ENCODE data around the gene SLC6A7.

Gene SLC6A7

DNA sequence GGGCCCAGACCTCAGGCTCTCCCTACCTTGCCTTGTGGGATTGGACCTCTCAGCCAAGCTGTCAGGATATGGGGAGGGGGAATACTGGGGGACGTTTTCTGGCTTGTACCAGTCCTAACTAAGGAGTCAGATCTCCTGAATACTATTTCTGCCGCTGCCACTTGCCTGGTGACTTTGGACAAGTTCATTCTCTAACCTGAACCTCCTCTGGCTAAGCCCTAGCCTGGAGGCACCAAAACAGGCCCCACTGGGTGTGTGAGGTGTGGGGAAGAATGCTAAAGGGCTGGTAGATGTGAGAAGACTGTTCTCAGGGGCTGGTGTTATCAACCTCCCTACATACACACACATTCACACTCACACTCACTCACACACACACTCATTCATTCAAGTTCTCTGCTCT is 1.1 kb downstream of the SLC6A7 start:
- no peak for DNase-seq (ENCODE audit: low read depth in 2 of 2)

DNA sequence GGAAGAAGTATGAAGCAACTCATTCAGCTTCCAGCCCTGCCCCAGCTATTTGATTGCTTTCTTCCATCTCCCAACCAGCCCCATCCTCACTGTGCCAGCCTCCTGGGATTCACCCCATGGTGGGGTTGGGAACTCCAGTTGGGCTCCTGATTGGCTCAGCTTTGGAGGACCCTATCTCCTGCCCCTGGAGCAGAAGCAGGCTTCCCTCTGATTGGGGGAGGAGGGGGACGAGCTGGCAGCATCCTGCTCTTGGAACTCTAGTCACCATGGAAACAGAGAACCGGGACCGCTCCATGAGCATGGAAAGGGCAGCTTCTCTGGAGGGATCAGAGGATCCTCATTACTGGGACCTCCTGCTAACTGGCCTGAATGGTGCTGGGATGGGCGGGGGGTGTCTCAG is 2.6 kb downstream of the SLC6A7 start:
- no peak for DNase-seq (ENCODE audit: low read depth in 2 of 2)

DNA sequence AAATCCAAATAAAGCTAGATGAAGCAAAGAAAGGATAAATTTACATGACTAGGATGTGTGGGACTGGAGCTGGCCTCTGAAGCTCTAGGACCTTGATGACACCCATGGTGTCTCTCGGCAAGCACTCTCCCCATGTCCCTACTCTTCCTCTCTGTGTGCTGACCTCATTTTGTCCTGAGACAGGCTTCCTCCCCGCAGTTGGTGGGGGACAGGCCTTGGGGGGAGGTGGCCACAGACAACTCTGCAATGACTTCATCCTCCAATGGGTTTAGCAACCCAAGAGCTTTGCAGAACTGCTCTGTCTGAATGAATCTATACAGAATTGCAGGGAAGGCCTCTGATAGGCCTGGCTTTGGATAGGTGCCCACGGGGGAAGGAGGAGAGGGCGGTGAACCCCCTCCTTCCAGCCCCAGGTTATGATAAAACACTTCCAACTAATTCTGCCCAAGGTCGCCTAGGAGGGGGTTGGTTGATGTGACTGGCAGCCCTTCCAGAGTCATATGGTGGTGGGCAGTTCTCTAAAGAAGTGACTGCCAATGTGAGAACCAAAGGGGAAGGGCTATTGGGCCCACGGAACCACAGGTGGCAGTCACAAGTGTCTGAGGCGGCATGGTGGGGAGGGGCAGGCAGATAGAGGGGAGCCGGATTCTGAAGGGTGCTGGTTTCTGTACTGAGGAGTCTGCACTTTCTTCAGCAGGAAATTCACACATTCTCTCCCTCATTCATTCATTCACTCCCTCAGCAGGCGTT is 6.0 kb downstream of the SLC6A7 start:
- DNase-seq (ENCODE audit: low read depth in 2 of 2): no peak

DNA sequence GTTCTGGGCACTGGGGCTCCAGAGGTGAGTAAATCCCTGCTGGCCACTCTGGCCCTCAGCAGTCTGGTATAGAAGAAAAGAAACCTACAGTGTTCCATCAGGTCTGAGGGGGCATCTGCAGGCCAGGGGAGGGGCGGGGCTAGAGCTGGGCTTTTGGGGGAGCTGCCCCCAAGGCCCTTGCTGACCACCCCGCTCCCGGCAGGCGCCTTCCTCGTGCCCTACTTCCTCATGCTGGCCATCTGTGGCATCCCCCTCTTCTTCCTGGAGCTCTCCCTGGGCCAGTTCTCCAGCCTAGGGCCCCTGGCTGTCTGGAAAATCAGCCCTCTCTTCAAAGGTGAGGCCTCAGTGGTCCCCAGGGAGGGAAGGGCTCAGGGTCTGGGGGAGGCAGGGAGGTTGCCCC is 6.7 kb downstream of the SLC6A7 start:
- no peak for DNase-seq (ENCODE audit: low read depth in 2 of 2)

DNA sequence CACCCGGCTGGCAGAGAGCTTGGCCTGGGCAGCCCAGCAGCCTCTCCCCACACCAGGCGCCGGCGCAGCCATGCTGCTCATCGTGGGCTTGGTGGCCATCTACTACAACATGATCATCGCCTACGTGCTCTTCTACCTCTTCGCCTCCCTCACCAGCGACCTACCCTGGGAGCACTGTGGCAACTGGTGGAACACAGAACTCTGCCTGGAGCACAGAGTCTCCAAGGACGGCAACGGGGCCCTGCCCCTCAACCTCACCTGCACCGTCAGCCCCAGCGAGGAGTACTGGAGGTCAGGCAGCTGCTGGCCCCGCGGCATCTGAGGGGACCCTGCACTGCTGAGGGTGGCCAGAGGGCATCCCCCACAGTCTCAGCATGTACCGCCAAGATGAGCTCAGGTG is 7.1 kb downstream of the SLC6A7 start:
- DNase-seq (ENCODE audit: low read depth in 2 of 2): no peak

DNA sequence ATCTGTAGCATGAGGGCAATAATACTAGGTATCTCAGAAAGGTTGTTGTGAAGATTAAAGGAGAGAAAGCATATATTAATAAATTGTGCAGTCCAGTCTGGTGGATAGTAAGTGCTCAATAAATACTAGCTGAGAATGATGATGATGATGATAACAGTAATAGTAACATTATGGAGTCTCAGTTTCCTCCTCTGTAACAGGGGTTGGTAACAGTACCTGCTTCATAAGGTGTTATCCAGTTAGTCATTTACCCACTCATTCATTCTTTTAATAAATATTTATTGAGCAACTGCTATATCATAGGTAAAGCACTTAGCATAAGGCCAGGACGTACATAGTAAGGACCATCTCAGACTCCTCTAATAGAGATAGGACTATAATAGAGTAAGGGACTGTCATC is 7.6 kb downstream of the SLC6A7 start:
- DNase-seq (ENCODE audit: low read depth in 2 of 2): no peak

DNA sequence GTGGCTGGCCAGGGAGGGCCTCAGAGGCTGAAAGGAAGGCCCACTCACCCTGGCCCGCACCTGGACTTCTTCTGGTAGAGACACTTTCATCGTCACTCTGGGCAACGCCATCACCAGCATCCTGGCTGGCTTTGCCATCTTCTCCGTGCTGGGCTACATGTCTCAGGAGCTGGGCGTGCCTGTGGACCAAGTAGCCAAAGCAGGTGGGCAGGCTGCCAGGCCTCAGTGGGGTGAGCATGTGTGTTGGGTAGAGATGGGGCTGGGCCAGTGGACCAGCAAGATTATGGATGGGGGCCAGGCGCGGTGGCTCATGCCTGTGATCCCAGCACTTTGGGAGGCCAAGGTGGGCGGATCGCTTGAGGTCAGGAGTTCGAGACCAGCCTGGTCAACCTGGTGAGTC is 12.6 kb downstream of the SLC6A7 start:
- DNase-seq (ENCODE audit: low read depth in 2 of 2): no peak

DNA sequence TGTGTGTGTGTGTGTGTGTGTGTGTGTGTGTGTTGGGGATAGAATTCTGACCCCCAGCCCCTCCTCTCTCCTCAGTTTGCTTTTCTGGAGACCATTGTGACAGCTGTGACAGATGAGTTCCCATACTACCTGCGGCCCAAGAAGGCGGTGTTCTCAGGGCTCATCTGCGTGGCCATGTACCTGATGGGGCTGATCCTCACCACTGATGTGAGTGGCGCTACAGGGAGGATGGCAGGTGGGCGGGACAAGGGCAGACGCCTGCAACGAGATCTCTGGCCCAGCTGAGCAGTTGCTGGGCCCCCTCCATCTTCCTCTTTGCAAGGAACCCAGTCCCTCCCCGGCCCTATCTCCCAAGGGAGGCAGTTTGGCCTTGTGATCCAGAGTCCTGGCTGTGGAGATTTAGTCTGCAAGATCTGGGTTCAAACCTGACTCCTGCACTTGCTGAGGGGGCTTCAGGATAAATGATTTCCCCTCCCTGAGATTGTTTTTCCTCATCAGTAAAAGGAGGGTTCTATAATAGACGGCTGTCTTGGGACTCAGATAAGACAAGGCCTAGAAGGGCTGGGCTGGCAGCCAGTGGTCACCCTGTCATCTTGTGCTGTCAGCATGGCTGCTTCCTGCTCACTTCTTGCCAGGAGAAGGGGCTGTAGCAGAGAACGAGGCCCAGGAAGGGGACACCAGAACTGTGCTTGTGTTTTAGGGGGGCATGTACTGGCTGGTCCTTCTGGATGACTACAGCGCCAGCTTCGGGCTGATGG is 14.1 kb downstream of the SLC6A7 start:
- DNase-seq (ENCODE audit: low read depth in 2 of 2): no peak

DNA sequence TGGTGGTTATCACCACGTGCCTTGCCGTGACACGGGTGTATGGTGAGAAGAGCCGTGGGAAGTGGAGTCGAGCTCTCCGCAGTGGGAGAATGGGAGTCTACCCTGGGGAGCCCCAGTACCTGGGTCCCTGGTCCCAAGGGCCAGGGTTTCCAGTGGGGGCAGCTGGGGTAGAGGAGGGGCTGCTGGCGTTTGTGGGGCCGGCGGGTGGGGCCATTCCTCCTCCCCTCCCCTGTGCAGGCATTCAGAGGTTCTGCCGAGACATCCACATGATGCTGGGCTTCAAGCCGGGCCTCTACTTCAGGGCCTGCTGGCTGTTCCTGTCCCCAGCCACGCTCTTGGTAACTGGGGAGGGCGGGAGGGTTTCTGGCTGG is 14.7 kb downstream of the SLC6A7 start:
- DNase-seq (ENCODE audit: low read depth in 2 of 2): no peak

DNA sequence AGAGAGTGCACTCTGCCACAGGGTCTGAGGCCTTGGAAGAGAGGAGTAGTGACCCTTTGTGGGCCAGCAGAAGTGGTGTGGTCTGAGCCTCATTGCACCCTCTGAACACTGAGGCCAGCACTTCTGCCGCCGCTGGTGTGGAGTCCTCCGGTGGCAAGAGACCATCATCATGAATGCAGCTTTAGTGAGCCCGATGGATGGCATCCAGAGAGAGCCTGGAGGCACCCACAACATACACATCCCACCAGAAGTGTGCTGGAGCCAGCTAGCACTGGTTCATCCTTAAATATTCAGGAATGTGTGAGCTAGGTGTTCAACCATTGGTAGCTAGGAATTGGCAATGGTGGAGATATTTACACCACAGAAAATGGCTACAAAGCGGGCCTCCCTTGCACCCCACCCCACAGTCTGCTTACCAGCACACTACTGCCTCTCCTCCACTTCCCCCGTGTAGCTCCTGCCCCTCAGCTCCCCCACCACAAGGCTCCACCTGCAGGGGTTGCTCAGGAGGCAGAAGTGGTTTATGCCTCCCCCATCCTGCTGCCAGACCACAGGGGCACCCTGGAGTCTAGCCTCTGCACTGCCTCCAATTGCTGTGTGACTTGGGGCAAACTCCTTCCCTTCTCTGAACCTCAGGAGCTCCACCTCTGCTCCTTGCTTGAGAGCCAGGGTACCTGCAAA is 16.4 kb downstream of the SLC6A7 start:
- DNase-seq (ENCODE audit: low read depth in 2 of 2): no peak

DNA sequence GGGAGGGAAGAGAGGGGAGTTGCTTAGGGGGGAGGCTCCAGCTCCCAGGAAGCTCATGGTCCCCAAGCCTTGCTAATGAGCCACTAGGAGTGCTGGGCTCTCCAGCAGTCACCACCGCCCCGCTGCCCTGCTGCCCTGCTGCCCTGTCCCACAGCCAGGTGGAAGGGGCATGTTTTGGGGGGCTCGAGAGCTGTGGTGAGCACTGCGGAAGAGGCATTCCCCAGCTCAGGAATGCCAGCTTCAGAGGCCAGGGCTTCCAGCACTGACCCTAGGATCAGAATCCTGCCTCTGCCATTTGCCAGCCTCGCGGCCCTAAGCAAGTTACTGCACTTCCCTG is 16.9 kb downstream of the SLC6A7 start:
- DNase-seq (ENCODE audit: low read depth in 2 of 2): no peak

DNA sequence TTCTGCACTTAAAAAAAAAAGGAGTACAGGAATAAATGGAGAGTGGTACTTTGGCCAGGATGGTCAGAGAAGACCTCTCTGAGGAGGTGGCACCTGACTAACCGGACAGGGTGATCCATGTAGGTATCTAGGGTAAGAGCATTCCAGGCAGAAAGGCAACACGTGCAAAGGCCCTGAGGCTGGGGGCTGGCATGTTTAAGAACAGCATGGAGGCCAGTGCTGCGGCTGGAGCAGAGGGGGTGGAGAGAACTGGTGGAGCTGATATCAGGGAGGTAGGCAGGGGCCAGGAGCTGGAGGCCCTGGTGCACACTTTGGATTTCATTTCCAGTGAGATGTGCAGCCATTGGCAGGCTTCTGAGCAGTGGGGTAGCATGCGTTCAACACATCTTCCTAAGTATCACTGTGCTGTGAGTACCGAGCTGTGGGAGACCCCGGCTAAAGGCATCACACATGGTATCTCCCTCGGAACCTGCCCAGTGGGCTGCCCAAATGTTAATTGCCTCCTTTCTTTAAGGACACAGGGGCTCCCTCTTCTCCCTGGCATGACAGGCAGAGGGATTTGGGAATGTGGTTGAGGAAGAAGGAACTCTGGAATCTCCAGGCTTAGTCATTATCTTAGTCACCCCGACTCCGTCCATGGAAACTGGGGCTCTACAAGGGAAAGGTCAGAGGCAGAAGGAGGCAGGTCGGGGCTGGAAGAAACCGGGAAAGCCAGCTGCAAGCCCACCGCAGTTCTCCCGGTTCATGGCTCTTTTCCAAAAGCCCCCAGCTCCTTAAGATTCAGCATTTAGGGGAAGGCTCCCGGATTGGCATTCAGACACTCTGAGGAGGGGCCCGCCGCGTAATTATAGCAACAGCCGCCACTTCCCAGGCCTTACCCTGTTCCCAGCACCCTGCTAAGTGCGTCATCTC is 18.6 kb downstream of the SLC6A7 start:
- no peak for DNase-seq (ENCODE audit: low read depth in 2 of 2)

DNA sequence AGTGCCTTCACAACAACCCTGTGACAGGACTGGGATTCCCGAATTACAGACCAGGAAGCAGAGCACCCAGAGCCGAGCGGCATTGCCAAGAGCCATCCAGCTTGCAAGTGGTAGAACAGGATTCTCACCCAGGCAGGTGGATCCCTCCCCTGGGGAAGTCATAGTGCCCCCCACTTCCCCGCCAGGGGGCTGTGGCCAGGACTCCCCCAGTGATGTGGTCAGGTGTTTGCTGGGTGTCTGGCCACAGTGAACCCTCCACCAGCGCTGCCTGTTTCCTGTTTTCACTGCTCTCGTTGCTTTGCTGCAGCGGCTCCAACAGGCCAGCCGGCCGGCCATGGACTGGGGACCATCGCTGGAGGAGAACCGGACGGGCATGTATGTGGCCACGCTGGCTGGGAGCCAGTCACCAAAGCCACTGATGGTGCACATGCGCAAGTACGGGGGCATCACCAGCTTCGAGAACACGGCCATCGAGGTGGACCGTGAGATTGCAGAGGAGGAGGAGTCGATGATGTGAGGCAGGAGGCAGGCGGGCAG is 19.3 kb downstream of the SLC6A7 start:
- DNase-seq (ENCODE audit: low read depth in 2 of 2): no peak

DNA sequence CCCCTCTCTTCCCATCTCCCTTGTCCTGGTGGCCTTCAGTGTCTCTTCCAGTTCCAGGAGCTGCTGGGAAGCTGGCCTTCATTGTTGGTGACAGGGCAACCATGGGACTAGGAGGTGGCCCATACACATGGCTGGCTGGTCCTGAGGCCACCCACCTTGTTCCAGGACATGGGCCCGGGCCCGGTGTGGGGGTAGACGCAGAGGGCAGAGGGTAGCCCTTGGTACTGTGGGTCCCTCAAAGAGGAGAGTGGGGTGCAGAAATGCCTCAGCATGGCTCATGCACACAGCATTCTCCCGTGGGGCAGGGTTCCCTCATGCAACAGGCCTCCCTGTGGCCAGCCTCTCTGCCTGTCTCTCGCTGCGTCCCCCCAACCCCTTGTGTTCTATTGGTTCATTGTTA is 20.8 kb downstream of the SLC6A7 start:
- DNase-seq (ENCODE audit: low read depth in 2 of 2): no peak

DNA sequence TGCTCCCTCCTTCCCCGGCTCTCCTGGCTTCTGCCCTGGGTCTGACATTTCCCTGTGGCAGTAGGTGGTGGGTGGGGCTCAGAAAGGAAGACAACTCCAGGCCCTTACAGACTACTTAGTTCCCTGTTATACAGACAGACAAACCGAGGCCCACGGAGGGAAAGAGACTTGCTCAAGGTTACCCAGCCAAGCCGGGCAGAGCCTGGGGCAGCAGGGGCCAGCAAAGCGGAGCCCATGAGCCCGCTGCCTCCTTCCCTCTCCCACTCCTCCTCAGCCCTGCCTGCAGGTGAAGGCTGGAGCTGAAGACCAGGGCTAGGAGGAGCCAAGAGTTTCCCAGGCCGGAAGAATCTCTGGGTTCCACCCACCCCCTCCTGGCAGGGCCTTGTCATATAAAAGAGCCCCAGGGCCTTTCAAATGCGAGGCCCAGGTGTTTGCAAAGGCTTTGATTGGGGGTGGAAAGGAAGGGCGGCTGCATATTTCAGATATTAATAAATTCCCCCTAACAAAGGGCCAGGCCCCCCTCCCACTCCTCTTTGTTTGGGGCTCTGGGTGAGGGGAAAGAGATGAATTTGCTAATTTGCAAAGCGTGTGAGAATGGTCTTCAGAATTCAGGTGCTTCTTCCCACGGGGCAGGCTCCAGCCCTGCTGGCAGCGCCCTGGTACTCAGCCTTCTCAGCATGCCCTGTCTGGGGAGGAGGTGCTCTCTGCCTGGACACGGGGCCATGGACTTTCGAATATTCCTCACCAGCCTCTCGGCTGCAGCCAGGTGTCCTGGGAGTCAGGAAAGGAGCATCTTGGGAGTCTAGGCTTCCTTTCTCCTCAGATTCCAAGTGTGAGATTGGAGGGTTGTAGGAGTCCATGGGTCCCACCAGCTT is 21.5 kb downstream of the SLC6A7 start:
- no peak for DNase-seq (ENCODE audit: low read depth in 2 of 2)

DNA sequence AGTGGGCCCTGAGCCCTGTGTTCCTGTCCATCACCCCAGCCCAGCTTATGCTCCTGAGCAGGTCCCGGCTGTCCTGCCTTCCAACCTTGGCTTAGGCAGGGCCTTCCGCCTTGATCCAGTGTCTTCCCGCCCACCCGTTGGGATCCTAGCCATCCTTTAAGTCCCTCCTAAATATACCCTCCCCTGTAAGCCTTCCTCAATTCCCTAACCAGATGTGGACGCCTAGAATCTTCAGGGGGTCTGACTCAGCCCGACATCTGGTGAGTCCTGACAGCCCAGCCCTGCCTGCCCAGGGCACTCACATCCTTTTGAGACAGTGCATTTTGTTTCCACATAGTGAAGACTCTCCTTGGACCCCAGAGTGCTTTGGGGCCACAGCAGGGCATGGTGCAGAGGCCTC is 23.7 kb downstream of the SLC6A7 start:
- DNase-seq (ENCODE audit: low read depth in 2 of 2): no peak

DNA sequence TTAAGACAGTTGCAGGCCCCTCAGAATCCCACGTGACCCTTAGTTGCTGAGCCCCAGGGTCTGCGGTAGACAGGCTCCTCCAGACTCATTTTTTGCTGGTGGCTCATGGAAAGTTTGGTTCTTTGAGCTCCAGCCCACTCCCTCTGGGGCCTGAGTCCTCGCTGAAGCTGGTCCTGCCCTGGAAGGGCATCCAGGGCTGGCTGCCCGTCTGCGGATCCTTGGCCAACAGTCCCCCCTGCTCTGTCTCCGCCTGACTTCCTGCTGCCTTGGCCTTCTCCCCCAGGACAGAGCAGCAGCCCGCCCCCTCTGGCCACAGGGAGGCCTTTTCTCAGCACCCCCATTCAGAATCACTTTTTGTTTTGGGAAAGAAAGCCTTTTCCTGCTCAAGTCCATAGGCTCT is 24.4 kb downstream of the SLC6A7 start:
- DNase-seq (ENCODE audit: low read depth in 2 of 2): no peak

DNA sequence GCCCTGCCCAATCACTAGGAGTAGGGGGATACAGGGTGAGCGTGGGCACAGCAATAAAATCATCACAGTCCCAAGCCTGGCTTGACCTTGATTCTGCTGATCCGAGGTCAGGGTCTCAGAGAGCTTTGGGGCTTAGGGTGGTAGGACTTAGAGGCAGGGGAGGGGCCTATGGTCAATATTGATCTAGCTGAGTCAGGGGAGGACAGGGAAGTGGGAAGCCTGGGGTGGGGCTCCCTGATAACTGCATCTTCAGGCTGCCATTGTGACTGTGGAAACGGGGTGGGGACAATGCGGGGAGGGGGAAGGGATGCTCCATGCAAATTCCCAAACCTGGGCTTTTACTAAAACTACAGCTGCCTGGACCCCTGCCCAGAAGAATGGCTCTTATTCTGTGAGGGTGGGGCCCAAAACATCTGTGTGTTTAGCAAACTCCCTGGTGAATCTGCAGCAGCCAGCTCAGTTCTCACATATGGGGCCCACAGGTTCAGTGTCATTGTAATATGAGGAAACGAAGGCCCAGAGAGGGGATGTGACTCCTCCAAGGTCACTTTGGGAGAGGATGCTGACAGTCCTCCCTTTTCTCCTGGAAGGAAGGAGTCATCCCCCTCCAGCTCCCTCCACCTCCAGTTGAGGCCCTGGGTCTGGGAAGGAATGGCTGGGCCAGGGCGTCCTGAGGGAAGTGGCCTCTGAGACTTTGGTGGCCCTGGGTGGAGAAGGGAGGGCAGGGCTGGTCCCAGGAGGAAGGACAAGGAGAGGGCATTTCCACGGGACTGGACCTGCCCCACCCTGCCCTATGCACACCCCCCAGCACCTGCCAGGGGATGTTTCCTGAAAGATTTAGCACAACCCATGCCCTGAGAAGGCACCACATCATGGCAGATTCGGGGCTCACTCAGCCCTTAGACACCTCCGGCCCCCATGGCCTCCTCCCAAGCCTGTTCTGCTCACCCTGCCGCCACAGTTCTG is 26.4 kb downstream of the SLC6A7 start:
- no peak for DNase-seq (ENCODE audit: low read depth in 2 of 2)

DNA sequence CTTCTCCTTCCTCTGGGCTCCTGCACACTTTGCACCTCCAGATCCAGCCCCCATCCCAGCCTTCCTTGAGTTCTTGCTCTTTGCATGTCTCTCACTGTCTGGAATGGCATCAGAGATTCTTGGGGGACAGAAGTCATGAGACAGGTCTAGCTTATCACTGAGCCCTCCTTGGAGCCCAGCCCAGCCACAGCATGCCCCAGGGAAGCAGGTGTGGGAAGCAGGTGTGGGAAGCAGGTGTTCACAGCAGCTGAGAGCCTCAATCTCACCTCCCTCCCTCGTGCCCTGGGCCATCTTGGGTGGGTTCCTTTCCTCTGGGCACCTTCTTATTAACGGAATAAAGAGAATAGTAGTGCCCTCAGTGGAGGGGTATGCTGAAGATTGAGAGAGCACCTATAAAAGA is 27.2 kb downstream of the SLC6A7 start:
- no peak for DNase-seq (ENCODE audit: low read depth in 2 of 2)

Measured in stimulated activated CD8-positive, alpha-beta memory T cell treated with anti-CD3 and anti-CD28 coated beads, Interleukin-7, amount 100 ng/mL, for 4 hours (primary cell).